ENCODE results near the gene MAD1L1. TPM values are rescaled to one million over a fixed set of nuclear protein-coding genes. Genes with fewer than 3 reads are reported as not detected.

MAD1L1 gene
- total and polyA plus RNA-seq, 4 donors = 12.8 to 20.7 (median 16.5) TPM

DNA sequence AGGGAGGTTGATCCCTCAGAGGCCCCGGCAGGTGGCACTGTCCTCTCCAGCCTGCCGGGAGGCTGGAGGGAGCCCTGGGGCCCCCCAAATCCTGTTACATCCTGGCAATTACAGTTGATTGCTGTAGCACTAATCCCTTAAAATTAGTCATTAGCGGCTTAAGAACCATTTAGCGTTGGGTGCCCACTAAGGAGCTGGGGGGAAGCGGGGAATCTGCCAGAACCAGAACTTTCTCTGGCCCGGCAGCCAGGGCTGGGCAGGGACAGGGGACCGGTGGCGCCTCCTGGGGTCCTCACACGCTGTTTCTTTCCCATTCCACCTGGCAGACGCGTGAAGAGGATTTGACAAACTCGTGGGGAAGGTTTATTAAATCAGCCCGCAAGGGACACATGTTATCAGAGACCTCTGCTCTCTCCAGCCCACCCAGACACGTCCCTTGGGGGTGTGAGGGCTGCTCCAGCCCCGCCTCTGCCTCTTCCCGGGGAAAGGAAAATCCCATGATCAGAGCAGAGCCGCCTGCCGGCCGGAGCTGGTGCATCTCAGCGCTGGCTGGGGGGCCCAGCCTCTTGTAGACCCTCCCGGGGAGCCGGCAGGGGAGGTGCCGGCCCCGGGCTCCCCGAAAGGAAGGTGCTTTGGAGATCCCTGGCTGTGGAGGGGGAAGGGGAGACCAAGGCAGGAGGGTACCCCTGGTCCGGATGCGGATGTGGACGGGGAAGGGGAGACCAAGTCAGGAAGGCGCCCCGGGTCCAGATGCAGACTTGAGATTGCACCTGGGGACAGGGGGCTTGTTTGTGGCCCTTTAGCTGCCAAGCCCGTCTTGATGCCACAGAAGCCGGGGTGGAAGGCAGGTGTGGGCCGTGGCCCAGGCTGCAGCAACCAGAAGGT is 420.0 kb downstream of the MAD1L1 start:
- no peak for DNase-seq (ENCODE audit: low spot score)
- TF ChIP-seq RAD21 (IDR thresholded peaks at IDR 0.05) = peak; percentile 64 to 80
- TF ChIP-seq, protein P1, sequence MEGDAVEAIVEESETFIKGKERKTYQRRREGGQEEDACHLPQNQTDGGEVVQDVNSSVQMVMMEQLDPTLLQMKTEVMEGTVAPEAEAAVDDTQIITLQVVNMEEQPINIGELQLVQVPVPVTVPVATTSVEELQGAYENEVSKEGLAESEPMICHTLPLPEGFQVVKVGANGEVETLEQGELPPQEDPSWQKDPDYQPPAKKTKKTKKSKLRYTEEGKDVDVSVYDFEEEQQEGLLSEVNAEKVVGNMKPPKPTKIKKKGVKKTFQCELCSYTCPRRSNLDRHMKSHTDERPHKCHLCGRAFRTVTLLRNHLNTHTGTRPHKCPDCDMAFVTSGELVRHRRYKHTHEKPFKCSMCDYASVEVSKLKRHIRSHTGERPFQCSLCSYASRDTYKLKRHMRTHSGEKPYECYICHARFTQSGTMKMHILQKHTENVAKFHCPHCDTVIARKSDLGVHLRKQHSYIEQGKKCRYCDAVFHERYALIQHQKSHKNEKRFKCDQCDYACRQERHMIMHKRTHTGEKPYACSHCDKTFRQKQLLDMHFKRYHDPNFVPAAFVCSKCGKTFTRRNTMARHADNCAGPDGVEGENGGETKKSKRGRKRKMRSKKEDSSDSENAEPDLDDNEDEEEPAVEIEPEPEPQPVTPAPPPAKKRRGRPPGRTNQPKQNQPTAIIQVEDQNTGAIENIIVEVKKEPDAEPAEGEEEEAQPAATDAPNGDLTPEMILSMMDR (IDR thresholded peaks at IDR 0.05; ENCODE audit: low read depth, low read length, missing input control) = peak; percentile 31
- TF ChIP-seq, protein P2, sequence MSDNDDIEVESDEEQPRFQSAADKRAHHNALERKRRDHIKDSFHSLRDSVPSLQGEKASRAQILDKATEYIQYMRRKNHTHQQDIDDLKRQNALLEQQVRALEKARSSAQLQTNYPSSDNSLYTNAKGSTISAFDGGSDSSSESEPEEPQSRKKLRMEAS (IDR thresholded peaks at IDR 0.05) = no peak
- H3K36me3 ChIP-seq (ENCODE audit: control insufficient read depth in 4 of 4, insufficient read depth in 3 of 4, low read depth in 1 of 4, low read length in 3 of 4) = no peaks in the 10 kb centered on the region
- H3K4me1 ChIP-seq (ENCODE audit: control insufficient read depth in 4 of 4, insufficient read depth in 4 of 4, low read length in 3 of 4) = peaks cover 0 to 18% (median 10%) of the 10 kb centered on the region in 4 donors
- no peaks in the 10 kb centered on the region for H3K9me3 ChIP-seq (ENCODE audit: control insufficient read depth in 4 of 4, low read length in 3 of 4)
- H3K27me3 ChIP-seq (ENCODE audit: control insufficient read depth in 4 of 4, insufficient read depth in 4 of 4, low read length in 3 of 4) = no peaks in the 10 kb centered on the region
- H3K27ac ChIP-seq (ENCODE audit: low read depth in 1 of 2, low read length in 2 of 2) = no peak overlapping the region
- 74% methylated on average over 33 of the region's 33 CpGs for WGBS
- H3K9ac ChIP-seq (ENCODE audit: low read depth in 1 of 2, low read length in 2 of 2) = no peak overlapping the region
- H3K4me3 ChIP-seq (ENCODE audit: low read depth in 1 of 3, low read length in 3 of 3) = no peak overlapping the region

DNA sequence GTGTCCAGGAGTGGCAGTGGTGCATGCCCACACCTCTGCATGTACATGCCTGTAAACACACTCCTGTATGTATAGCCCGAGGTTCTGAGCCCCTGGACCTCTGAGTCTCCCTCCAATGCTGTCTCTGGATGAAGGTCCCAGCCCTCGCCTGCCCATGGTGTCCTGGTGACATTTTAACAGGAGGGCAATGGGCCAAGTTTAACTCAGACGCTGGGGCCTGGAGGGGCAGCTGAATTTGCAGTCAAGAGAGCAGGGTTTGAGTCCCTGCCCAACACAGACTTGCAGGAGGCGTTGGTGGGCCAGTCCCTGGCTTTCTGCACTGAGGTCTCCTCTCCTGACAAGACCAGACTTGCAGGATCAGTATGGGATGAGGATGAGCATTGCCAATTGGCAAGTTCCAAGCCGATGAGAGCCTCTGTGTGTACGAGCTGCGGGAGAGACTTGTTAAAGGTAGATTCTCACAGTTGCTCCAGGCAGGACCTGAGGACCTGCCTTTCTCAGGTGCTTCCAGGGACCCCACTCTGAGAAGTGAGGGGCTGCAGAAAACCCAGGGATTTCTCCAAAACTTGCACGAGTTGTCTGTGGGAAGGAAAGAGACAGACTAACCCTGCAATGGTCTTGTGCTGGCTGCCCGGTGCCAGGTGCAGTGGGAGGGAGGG is 420.8 kb downstream of the MAD1L1 start:
- Histone ChIP-seq H3K9ac (ENCODE audit: low read depth in 1 of 2, low read length in 2 of 2) (no peak overlapping the region), H3K27me3 (ENCODE audit: control insufficient read depth in 4 of 4, insufficient read depth in 4 of 4, low read length in 3 of 4) (no peaks in the 10 kb centered on the region), H3K4me1 (ENCODE audit: control insufficient read depth in 4 of 4, insufficient read depth in 4 of 4, low read length in 3 of 4) (peaks cover 0 to 13% (median 7%) of the 10 kb centered on the region in 4 donors), H3K36me3 (ENCODE audit: control insufficient read depth in 4 of 4, insufficient read depth in 3 of 4, low read depth in 1 of 4, low read length in 3 of 4) (no peaks in the 10 kb centered on the region), H3K27ac (ENCODE audit: low read depth in 1 of 2, low read length in 2 of 2) (no peak overlapping the region), H3K9me3 (ENCODE audit: control insufficient read depth in 4 of 4, low read length in 3 of 4) (no peaks in the 10 kb centered on the region), H3K4me3 (ENCODE audit: low read depth in 1 of 3, low read length in 3 of 3) (no peak overlapping the region)
- DNase-seq (ENCODE audit: low spot score) = no peak
- WGBS = 34% methylated on average over 9 of the region's 9 CpGs
- no peak for TF ChIP-seq HNF4G (IDR thresholded peaks at IDR 0.05)
- no peak for TF ChIP-seq RXRA (IDR thresholded peaks at IDR 0.05)
- no peak for TF ChIP-seq NR2F2 (IDR thresholded peaks at IDR 0.05)
- TF ChIP-seq, protein P2 (IDR thresholded peaks at IDR 0.05) = no peak
- no peak for TF ChIP-seq FOXA2 (IDR thresholded peaks at IDR 0.05)
- TF ChIP-seq, protein P1 (IDR thresholded peaks at IDR 0.05; ENCODE audit: low read depth, low read length, missing input control) = no peak
- TF ChIP-seq SP1 (IDR thresholded peaks at IDR 0.05) = no peak
- TF ChIP-seq EGR1 (IDR thresholded peaks at IDR 0.05; ENCODE audit: low read depth in 2 of 2) = no peak
